Omental fat pad (tissue), 4 donors: Measurements from ENCODE around the gene PTP4A1. TPM values are rescaled to one million over a fixed set of nuclear protein-coding genes. Genes with fewer than 3 reads are reported as not detected.

Experiments
- ATAC-seq: fragments of 150-250 bp; one replicate; pipeline ENCODE4 v1.9.1; 2016; ENCODE audit warnings: mild to moderate bottlenecking, moderate library complexity; ENCODE audit not compliant: low FRiP score
- DNase-seq: peaks from one replicate; pipeline ENCODE4 v3.0.0-alpha.2; 2019; ENCODE audit warnings: low spot score
- small RNA-seq: library from RNA; depleted of rRNA; stranded (forward); fragments of <200 nt; gene quantifications from one replicate; pipeline ENCODE3, GENCODE V24; 2016
- total RNA-seq, 4 donors: library from RNA; depleted of rRNA; stranded (reverse); fragments of >200 nt; gene quantifications; one replicate each; pipeline ENCODE4 v1.1.0, GENCODE V29; 2016
- TF ChIP-seq, protein P1 (sequence below), 3 donors: fragments of 450-650 bp; IDR thresholded peaks; one replicate each; pipeline ENCODE4 v1.5.1; 2016 to 2017; ENCODE audit warnings: antibody characterized with exemption in 3 of 3, mild to moderate bottlenecking in 3 of 3, moderate library complexity in 2 of 3

Gene PTP4A1
- total RNA-seq, 4 donors from 2014 or later = 24.7 to 43.6 (median 33.8) TPM

DNA sequence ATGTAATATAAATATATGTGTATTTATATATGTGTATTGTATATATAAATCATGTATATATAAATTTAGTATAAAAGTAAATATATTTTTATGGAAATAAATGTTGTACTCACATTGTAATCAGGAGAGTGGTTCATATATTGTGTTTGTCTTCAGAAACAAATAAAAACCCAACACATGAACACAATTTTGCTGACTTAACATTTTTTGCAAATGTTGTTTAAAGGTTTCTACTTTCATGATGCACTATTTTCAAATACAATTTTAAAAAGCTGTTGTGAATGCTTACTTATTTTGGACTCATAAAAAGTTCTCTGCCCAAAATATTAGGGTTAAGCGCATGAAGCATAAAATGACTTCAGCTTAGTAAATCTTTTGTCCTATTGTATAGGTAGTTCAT, 39.3 kb downstream of the PTP4A1 start:
- DNase-seq = no peak
- ATAC-seq = no peak
- TF ChIP-seq, protein P1, sequence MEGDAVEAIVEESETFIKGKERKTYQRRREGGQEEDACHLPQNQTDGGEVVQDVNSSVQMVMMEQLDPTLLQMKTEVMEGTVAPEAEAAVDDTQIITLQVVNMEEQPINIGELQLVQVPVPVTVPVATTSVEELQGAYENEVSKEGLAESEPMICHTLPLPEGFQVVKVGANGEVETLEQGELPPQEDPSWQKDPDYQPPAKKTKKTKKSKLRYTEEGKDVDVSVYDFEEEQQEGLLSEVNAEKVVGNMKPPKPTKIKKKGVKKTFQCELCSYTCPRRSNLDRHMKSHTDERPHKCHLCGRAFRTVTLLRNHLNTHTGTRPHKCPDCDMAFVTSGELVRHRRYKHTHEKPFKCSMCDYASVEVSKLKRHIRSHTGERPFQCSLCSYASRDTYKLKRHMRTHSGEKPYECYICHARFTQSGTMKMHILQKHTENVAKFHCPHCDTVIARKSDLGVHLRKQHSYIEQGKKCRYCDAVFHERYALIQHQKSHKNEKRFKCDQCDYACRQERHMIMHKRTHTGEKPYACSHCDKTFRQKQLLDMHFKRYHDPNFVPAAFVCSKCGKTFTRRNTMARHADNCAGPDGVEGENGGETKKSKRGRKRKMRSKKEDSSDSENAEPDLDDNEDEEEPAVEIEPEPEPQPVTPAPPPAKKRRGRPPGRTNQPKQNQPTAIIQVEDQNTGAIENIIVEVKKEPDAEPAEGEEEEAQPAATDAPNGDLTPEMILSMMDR (IDR thresholded peaks at IDR 0.05) = no peak

DNA sequence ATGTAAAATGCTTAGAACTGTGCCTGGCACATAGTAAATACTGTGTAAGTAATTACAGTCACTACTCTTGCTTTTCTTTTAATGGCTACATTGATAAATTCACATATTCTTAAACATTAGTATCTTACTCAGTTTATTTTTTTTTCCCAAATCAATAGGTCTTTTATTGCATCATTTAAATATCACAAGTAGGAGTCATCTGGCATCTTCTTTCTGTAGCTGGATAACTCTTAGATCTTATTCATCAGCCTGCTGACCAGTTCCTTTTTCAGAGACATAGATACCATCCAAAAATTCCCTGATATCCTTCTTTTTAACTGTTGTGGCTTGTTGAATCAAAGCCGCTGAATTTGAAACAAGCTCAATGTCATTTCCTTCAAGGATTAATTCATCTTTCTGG, 43.3 kb downstream of the PTP4A1 start:
- TF ChIP-seq, protein P1 (IDR thresholded peaks at IDR 0.05) = no peak
- ATAC-seq = no peak
- DNase-seq = no peak

Small RNA genes within 50 kb of the gene (small RNA-seq; reads per million reads assigned to genes)
- not detected for gene AL513043.1

Other genes starting within 250 kb of the PTP4A1 start
- gene PHF3, start 63.3 kb downstream of the PTP4A1 start, total RNA-seq = 10 to 100 TPM; 37.7 to 68.9 (median 58.4) TPM